Glutamatergic neuron (in vitro differentiated cells): Measurements from ENCODE around the gene UBD. TPM values are rescaled to one million over a fixed set of nuclear protein-coding genes. Genes with fewer than 3 reads are reported as not detected.
A peak's percentile ranks its signal among the peaks of the same experiment; 100 is the strongest.

Experiments used
- DNase-seq: peaks from one replicate; pipeline ENCODE4 v3.0.0; 2022
- H3K27ac Mint-ChIP-seq: one replicate; pipeline ENCODE4 v1.8.0; 2020; ENCODE audit warnings: mild to moderate bottlenecking, mixed read lengths, inconsistent platforms; ENCODE audit not compliant: unreplicated experiment
- H3K27me3 Mint-ChIP-seq: one replicate; pipeline ENCODE4 v1.8.0; 2020; ENCODE audit warnings: mild to moderate bottlenecking, moderate library complexity, mixed read lengths, inconsistent platforms; ENCODE audit not compliant: unreplicated experiment
- H3K36me3 Mint-ChIP-seq: one replicate; pipeline ENCODE4 v1.8.0; 2020; ENCODE audit warnings: mild to moderate bottlenecking, mixed read lengths, inconsistent platforms; ENCODE audit not compliant: unreplicated experiment
- H3K4me1 Mint-ChIP-seq: one replicate; pipeline ENCODE4 v1.8.0; 2020; ENCODE audit warnings: mild to moderate bottlenecking, low read depth, mixed read lengths, inconsistent platforms; ENCODE audit not compliant: unreplicated experiment
- H3K4me3 Mint-ChIP-seq: one replicate; pipeline ENCODE4 v1.8.0; 2020; ENCODE audit warnings: mild to moderate bottlenecking, mixed read lengths, inconsistent platforms; ENCODE audit not compliant: unreplicated experiment
- H3K9me3 Mint-ChIP-seq: one replicate; pipeline ENCODE4 v1.8.0; 2020; ENCODE audit warnings: mild to moderate bottlenecking, moderate library complexity, mixed read lengths, inconsistent platforms; ENCODE audit not compliant: unreplicated experiment
- CTCF ChIP-seq: fragments of 200-600 bp; sonication (generic); IDR thresholded peaks from one replicate; pipeline ENCODE4 v1.5.0; 2021; ENCODE audit not compliant: partially characterized antibody, unreplicated experiment
- total RNA-seq: library from RNA; stranded (reverse); fragmentation: NEBNext Ultra II Directional; extraction: Animal tissue kit (Norgen Biotek cat#: 25700); gene quantifications from one replicate; pipeline ENCODE4 v1.2.1, GENCODE V29; 2021; ENCODE audit not compliant: unreplicated experiment

Gene UBD
- total RNA-seq, 1 donor from 2014 or later: not detected

- no peaks in the 10 kb centered on the region for H3K4me1 Mint-ChIP-seq
- peaks cover 4% of the 10 kb centered on the region for H3K36me3 Mint-ChIP-seq
- no peak for DNase-seq
- peaks cover 5% of the 10 kb centered on the region for H3K9me3 Mint-ChIP-seq
- no peak overlapping the region for H3K4me3 Mint-ChIP-seq
- no peak overlapping the region for H3K27ac Mint-ChIP-seq
- H3K27me3 Mint-ChIP-seq: peaks cover 21% of the 10 kb centered on the region
- no peak for TF ChIP-seq CTCF
Observed at GRCh38 chr6:29557320-29557719, 2.2 kb downstream of the UBD start.

- peaks cover 19% of the 10 kb centered on the region for H3K27me3 Mint-ChIP-seq
- H3K4me3 Mint-ChIP-seq: no peak overlapping the region
- H3K9me3 Mint-ChIP-seq: peaks cover 5% of the 10 kb centered on the region
- H3K36me3 Mint-ChIP-seq: peaks cover 4% of the 10 kb centered on the region
- TF ChIP-seq CTCF: no peak
- no peak for DNase-seq
- H3K4me1 Mint-ChIP-seq: no peaks in the 10 kb centered on the region
- no peak overlapping the region for H3K27ac Mint-ChIP-seq
Observed at GRCh38 chr6:29554764-29555163, 4.8 kb downstream of the UBD start.

GRCh38 chr6:29553268-29554057 lies 6.1 kb downstream of the UBD start:
- DNase-seq: peak; percentile 84
- H3K4me1 Mint-ChIP-seq: no peaks in the 10 kb centered on the region
- H3K27me3 Mint-ChIP-seq: peaks cover 19% of the 10 kb centered on the region
- peaks cover 5% of the 10 kb centered on the region for H3K9me3 Mint-ChIP-seq
- peak overlapping the region; percentile 86 for H3K4me3 Mint-ChIP-seq
- TF ChIP-seq CTCF: no peak
- H3K36me3 Mint-ChIP-seq: peaks cover 4% of the 10 kb centered on the region
- H3K27ac Mint-ChIP-seq: no peak overlapping the region

- H3K27me3 Mint-ChIP-seq: peaks cover 19% of the 10 kb centered on the region
- DNase-seq: no peak
- H3K4me3 Mint-ChIP-seq: peak overlapping the region; percentile 86
- no peaks in the 10 kb centered on the region for H3K4me1 Mint-ChIP-seq
- H3K27ac Mint-ChIP-seq: no peak overlapping the region
- no peak for TF ChIP-seq CTCF
- H3K9me3 Mint-ChIP-seq: peaks cover 5% of the 10 kb centered on the region
- H3K36me3 Mint-ChIP-seq: peaks cover 4% of the 10 kb centered on the region
Observed at GRCh38 chr6:29552512-29553051, 7.0 kb downstream of the UBD start.

GRCh38 chr6:29547573-29547972 lies 12.0 kb downstream of the UBD start:
- Mint-ChIP-seq H3K27me3 (no peaks in the 10 kb centered on the region), H3K27ac (no peak overlapping the region), H3K9me3 (no peaks in the 10 kb centered on the region), H3K36me3 (no peaks in the 10 kb centered on the region), H3K4me1 (no peaks in the 10 kb centered on the region), H3K4me3 (no peak overlapping the region)
- DNase-seq: no peak
- no peak for TF ChIP-seq CTCF
